Measurements from ENCODE around the gene SETD3.

Gene SETD3

GRCh38 chr14:99497341-99497740 is 16.7 kb upstream of the SETD3 start:
- DNase-seq (ENCODE audit: low read depth), result no peak

GRCh38 chr14:99484106-99484505 is 3.4 kb upstream of the SETD3 start:
- DNase-seq (ENCODE audit: low read depth), result no peak

GRCh38 chr14:99481745-99482099 is 1.1 kb upstream of the SETD3 start:
- no peak for DNase-seq (ENCODE audit: low read depth)

GRCh38 chr14:99480917-99481744 is 472 bp upstream of the SETD3 start, which contains the start of gene CCNK:
TSS of gene CCNK (plus strand) at chr14:99481409. CDS start at chr14:99492678, 11,269 bp downstream.
- DNase-seq (ENCODE audit: low read depth), result peak; percentile 99

GRCh38 chr14:99479160-99479905 is 1.3 kb downstream of the SETD3 start:
- no peak for DNase-seq (ENCODE audit: low read depth)

GRCh38 chr14:99478128-99478527 is 2.5 kb downstream of the SETD3 start:
- DNase-seq (ENCODE audit: low read depth), result no peak

GRCh38 chr14:99476864-99477263 is 3.8 kb downstream of the SETD3 start:
- DNase-seq (ENCODE audit: low read depth), result no peak

GRCh38 chr14:99475660-99476059 is 5.0 kb downstream of the SETD3 start:
- no peak for DNase-seq (ENCODE audit: low read depth)

GRCh38 chr14:99475179-99475578 is 5.5 kb downstream of the SETD3 start:
- no peak for DNase-seq (ENCODE audit: low read depth)

- DNase-seq (ENCODE audit: low read depth), result no peak
Measured at GRCh38 chr14:99473458-99473857, 7.2 kb downstream of the SETD3 start.

GRCh38 chr14:99472937-99473336 is 7.7 kb downstream of the SETD3 start:
- DNase-seq (ENCODE audit: low read depth), result no peak

GRCh38 chr14:99471731-99472130 is 8.9 kb downstream of the SETD3 start:
- no peak for DNase-seq (ENCODE audit: low read depth)

GRCh38 chr14:99468836-99469592 is 11.6 kb downstream of the SETD3 start:
- DNase-seq (ENCODE audit: low read depth), result no peak

GRCh38 chr14:99468081-99468480 is 12.6 kb downstream of the SETD3 start:
- no peak for DNase-seq (ENCODE audit: low read depth)

- no peak for DNase-seq (ENCODE audit: low read depth)
Measured at GRCh38 chr14:99467336-99468078, 13.2 kb downstream of the SETD3 start.

GRCh38 chr14:99466758-99467157 is 13.9 kb downstream of the SETD3 start:
- DNase-seq (ENCODE audit: low read depth), result no peak

- DNase-seq (ENCODE audit: low read depth), result no peak
Measured at GRCh38 chr14:99465288-99465687, 15.4 kb downstream of the SETD3 start.

- no peak for DNase-seq (ENCODE audit: low read depth)
Measured at GRCh38 chr14:99463974-99464373, 16.7 kb downstream of the SETD3 start.

GRCh38 chr14:99462210-99462609 is 18.4 kb downstream of the SETD3 start:
- no peak for DNase-seq (ENCODE audit: low read depth)

- DNase-seq (ENCODE audit: low read depth), result no peak
Measured at GRCh38 chr14:99461411-99462085, 19.1 kb downstream of the SETD3 start.

GRCh38 chr14:99460793-99461192 is 19.9 kb downstream of the SETD3 start:
- no peak for DNase-seq (ENCODE audit: low read depth)

Data from stromal cell of bone marrow (primary cell).